Lower lobe of right lung (tissue), 2 donors: Measurements from ENCODE around the gene AQP1. TPM values are rescaled to one million over a fixed set of nuclear protein-coding genes. Genes with fewer than 3 reads are reported as not detected.

ENCODE experiments used
- ATAC-seq, 2 donors: fragments of 200-7000 bp; cut with Tn5 transposase; one replicate each; pipeline ENCODE4 v1.9.1; 2020 to 2022; ENCODE audit warnings: mild to moderate bottlenecking in 2 of 2, moderate library complexity in 2 of 2
- DNase-seq: peaks from one replicate; pipeline ENCODE4 v3.0.0-alpha.2; 2020
- H3K27ac ChIP-seq: fragments of 200-600 bp; one replicate; pipeline ENCODE4 v1.8.0; 2022
- H3K27me3 ChIP-seq: fragments of 200-600 bp; one replicate; pipeline ENCODE4 v1.8.0; 2022; ENCODE audit warnings: low read depth
- H3K36me3 ChIP-seq: fragments of 200-600 bp; one replicate; pipeline ENCODE4 v1.8.0; 2022; ENCODE audit warnings: mild to moderate bottlenecking
- H3K4me1 ChIP-seq: fragments of 200-600 bp; one replicate; pipeline ENCODE4 v1.8.0; 2022
- H3K4me3 ChIP-seq: fragments of 200-600 bp; one replicate; pipeline ENCODE4 v1.8.0; 2022; ENCODE audit warnings: mild to moderate bottlenecking
- H3K9me3 ChIP-seq: fragments of 200-600 bp; one replicate; pipeline ENCODE4 v1.8.0; 2022
- intact Hi-C: fragments of 100-400 bp; cut with DNase I; formaldehyde crosslinking; loops from one replicate; pipeline ENCODE4 v1.11.0; 2022
- total RNA-seq: library from RNA; stranded (reverse); fragmentation: NEBNext Ultra II Directional; extraction: Animal tissue kit (Norgen Biotek cat#: 25700); gene quantifications from one replicate; pipeline ENCODE4 v1.2.1, GENCODE V29; 2021
- TF ChIP-seq, protein P1 (sequence below): fragments of 200-600 bp; IDR thresholded peaks from one replicate; pipeline ENCODE4 v1.8.0; 2022; ENCODE audit warnings: antibody characterized with exemption, mild to moderate bottlenecking
- donor health status: DM: no; HTN: yes; CAD: no; lungs with severe emphysema.

The AQP1 gene
- total RNA-seq, 1 donor from 2014 or later, result 826 TPM

DNA sequence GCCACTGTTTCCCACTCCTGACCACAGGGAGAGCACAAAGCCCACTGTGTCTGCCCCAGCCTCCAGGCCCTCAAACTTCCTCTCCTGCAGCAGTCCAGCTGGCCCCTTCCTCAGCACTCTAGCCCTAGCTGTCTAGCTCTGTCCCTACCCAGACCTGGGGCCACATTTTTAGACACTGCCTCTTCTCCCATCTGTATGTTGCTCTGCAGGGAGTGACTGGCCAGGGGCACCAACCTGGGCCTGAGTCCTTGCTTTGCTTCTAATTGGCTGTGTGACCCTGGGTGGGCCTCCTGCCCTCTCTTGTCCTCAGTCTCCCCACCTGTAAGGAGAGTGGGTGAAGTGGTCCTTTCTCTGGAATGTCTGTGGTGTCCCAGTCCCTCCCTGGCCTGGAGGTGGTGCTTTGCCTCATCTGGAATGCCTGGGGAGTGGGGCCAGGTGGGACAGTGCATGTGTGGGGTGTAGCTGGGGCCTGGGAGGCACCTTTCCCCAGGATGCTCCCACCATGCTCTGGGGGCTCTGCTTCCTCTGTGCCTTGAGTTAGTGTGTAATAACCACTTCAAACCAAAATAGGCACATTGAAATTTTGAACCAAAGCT lies 25.1 kb downstream of the AQP1 start:
- intact Hi-C loops, result no loop called here
- peaks cover 16% of the 10 kb centered on the region for H3K4me1 ChIP-seq
- DNase-seq (no peak), ATAC-seq (no peak)
- H3K9me3 ChIP-seq, result no peaks in the 10 kb centered on the region
- H3K4me3 ChIP-seq, result no peak overlapping the region
- TF ChIP-seq, protein P1, sequence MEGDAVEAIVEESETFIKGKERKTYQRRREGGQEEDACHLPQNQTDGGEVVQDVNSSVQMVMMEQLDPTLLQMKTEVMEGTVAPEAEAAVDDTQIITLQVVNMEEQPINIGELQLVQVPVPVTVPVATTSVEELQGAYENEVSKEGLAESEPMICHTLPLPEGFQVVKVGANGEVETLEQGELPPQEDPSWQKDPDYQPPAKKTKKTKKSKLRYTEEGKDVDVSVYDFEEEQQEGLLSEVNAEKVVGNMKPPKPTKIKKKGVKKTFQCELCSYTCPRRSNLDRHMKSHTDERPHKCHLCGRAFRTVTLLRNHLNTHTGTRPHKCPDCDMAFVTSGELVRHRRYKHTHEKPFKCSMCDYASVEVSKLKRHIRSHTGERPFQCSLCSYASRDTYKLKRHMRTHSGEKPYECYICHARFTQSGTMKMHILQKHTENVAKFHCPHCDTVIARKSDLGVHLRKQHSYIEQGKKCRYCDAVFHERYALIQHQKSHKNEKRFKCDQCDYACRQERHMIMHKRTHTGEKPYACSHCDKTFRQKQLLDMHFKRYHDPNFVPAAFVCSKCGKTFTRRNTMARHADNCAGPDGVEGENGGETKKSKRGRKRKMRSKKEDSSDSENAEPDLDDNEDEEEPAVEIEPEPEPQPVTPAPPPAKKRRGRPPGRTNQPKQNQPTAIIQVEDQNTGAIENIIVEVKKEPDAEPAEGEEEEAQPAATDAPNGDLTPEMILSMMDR, result no peak
- H3K27ac ChIP-seq, result no peak overlapping the region
- H3K36me3 ChIP-seq, result no peaks in the 10 kb centered on the region
- H3K27me3 ChIP-seq, result no peaks in the 10 kb centered on the region

DNA sequence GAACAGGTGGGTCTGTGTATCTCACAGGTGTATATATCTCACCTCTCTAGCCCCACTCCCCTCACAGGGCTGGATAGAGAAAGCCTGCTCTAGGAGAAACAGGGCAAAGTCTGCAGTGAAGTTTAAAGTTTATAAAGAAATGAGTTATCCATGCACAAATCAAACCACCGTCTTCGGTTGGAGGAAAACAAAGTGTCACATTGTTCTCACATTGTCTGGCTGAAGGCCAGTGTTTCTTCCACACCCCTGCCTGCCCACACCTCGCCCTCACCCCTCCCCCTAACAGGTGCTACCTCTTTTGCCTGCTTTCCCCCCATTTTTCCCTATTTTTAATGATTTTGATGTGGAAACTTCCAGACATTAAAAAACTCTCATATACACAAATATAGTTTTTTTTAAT lies 25.8 kb downstream of the AQP1 start:
- no peak for DNase-seq
- no peaks in the 10 kb centered on the region for H3K36me3 ChIP-seq
- H3K4me1 ChIP-seq, result peaks cover 16% of the 10 kb centered on the region
- no peak overlapping the region for H3K27ac ChIP-seq
- no peaks in the 10 kb centered on the region for H3K9me3 ChIP-seq
- no peak for ATAC-seq
- H3K4me3 ChIP-seq, result no peak overlapping the region
- H3K27me3 ChIP-seq, result no peaks in the 10 kb centered on the region
- TF ChIP-seq, protein P1, result no peak
- intact Hi-C loops, result no loop called here

DNA sequence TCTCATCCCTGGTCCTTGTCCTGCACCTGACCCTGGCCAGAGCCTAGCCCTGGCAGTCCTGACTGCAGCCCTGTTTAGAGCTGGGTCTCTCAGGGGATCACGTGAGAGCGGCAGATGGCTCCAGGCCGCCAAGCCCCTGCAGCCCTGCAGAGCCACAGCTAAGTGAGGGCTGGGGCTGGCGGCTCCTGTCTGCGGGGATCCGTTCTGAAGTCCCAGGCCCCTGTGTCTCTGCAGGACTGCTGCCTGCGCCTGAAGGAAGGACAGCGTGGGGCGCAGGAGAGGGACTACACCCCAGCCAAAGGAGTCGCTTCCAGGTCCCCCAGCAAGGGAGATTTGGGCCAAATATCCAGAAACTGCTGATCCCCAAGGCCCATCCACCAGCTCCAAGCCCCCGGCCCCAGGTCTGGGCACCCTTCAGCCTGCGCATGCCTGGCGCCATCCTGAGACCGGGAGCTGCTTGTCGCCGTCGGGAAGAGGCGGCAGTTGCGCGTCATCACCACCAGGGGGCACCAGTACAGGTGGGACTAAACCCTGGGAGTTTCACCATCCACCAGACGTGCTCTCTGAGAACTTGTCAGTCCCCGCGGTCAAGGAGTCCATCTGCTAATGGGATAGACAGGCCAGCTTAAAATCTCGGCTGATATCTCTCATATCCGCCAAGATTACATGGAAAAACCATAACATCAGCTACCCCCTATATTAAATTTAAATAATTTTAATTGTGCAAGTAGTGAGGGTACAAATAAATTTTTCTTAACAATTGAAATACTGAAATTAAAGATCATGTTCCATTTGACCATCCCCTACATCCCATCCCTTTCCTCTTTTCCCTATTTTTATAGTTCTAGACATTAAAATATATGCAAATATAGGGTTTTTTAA lies 27.0 kb downstream of the AQP1 start:
- intact Hi-C loops, result no loop called here
- no peaks in the 10 kb centered on the region for H3K27me3 ChIP-seq
- DNase-seq (peak; percentile 86), ATAC-seq (peak; percentile 87 to 88)
- H3K27ac ChIP-seq, result no peak overlapping the region
- H3K4me3 ChIP-seq, result no peak overlapping the region
- H3K9me3 ChIP-seq, result no peaks in the 10 kb centered on the region
- H3K36me3 ChIP-seq, result no peaks in the 10 kb centered on the region
- peaks cover 16% of the 10 kb centered on the region for H3K4me1 ChIP-seq
- TF ChIP-seq, protein P1, result peak; percentile 99

DNA sequence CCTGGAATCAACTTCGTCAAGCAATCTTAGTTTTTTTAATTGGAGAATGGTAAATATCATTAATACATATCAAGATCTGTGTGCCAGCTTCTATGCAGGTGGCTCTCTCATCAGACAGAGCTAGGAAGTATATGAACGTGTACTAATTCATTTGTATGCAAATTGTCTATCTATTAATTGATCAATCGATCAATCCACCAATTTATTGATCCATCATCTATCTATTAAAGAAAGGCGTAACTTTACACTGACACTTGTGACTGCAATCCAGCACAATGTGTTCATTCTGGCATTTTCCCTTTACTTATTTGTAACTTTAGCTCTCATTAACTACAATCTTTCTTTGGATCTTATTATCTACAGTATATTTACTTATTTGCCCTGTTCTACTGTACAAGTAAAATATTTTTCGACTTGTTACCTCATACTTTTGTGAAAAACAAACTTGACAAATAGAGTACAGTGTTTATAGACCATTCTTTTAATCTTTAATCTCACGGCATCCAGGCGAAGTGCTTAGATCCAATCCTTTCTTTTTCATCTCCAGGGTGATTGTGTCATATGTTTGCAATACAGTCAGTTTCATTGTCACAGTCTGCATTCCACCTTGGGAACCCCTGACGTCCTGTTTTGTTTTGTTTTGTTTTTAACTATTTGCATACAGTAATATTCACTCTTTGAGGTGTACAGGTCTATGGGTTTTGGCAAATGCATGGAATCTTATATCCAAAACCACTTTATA lies 30.1 kb downstream of the AQP1 start:
- TF ChIP-seq, protein P1, result no peak
- intact Hi-C loops, result no loop called here

DNA sequence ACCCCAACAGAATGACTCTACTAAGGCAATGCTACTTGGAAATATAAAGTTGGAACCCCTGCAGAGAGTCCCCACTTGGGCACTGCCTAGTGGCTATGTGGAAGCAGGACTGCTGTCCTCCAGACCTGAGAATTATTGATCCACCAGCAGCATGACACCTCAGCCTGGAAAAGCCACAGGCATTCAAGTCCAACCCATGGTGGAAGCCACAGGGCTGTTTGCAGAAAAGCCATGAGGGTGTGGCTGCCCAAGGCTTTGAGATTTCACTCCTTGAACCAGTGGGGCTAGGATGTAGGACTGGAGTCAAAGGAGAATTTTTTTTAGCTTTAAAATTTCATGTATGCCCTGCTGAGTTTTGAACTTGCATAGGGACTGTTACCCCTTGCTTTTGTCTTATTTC lies 38.5 kb downstream of the AQP1 start:
- Histone ChIP-seq H3K9me3 (no peaks in the 10 kb centered on the region), H3K36me3 (no peaks in the 10 kb centered on the region), H3K27me3 (no peaks in the 10 kb centered on the region), H3K27ac (no peak overlapping the region), H3K4me3 (no peak overlapping the region), H3K4me1 (no peaks in the 10 kb centered on the region)
- TF ChIP-seq, protein P1, result no peak
- ATAC-seq, result no peak
- intact Hi-C loops, result no loop called here
- no peak for DNase-seq

More for the DNA sequence above, 30.1 kb downstream of the AQP1 start:
- H3K9me3 ChIP-seq, result no peaks in the 10 kb centered on the region
- ATAC-seq (peak in 1 of 2 donors; percentile 43), DNase-seq (no peak)
- H3K27ac ChIP-seq, result no peak overlapping the region
- H3K4me3 ChIP-seq, result no peak overlapping the region
- H3K36me3 ChIP-seq, result no peaks in the 10 kb centered on the region
- peaks cover 7% of the 10 kb centered on the region for H3K4me1 ChIP-seq
- no peaks in the 10 kb centered on the region for H3K27me3 ChIP-seq
